Nucleus accumbens (tissue), 56 donors: Measurements from ENCODE around the gene KRT34.
"Not testable (repeated sequence)": the region's sequence is repeated elsewhere in the genome, so short reads cannot be mapped to it uniquely, and the experiment has no call there.

ENCODE experiments used
- DNase-seq, 56 donors: peaks; one replicate each; lab custom pipeline; 2025; lab: John Stamatoyannopoulos, UW

Gene KRT34

DNA sequence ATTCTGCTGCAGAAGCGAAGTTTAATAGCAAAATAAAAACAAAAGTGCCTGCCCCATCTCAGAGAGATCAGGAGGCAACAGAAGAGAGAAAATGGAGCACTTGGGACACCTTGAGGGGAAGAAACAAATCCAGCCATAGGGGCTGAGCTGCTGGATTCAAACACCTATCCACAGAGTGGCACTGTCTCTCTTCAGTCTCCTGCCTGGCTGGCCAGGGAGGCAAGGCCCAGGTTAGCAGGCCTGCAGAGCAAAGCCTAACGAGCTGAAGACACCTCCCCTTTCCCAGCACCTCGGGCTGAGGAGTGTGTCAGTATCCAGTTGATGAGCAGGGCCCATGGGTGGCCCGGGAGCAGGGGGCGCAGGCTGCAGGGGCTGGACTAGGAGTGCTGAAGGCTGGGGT lies 24.1 kb upstream of the KRT34 start:
- DNase-seq: no peak

DNA sequence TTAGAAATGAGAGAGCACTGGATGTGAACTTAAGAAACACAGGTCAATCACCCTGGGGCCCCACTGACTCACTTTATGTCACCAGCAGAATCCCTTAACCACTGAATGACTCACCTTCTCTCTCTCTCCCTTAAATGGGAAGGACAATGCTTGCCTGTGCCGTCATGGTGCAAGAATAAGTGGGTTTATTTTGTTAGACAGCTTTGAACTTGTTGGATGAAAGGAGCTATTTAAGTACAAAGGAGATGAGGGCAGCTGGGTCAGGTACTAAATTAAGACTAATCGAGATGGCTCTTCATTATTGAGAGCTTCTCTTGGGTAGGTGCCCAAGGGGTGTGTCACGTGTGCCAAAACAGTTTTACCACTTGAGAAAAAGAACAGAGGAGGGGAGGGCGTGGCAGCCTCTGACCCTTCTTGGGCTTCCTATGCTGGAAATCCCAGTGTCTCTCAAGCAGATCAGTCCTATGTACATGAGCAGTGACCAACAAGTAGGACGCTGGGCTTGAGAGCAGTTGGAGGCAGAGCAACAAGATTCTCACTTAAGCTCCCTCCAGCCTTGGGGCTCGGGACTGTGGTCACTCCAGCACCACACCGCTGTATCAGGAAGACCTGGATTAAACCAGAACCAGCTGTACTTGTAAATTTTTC lies 22.0 kb upstream of the KRT34 start:
- no peak for DNase-seq

DNA sequence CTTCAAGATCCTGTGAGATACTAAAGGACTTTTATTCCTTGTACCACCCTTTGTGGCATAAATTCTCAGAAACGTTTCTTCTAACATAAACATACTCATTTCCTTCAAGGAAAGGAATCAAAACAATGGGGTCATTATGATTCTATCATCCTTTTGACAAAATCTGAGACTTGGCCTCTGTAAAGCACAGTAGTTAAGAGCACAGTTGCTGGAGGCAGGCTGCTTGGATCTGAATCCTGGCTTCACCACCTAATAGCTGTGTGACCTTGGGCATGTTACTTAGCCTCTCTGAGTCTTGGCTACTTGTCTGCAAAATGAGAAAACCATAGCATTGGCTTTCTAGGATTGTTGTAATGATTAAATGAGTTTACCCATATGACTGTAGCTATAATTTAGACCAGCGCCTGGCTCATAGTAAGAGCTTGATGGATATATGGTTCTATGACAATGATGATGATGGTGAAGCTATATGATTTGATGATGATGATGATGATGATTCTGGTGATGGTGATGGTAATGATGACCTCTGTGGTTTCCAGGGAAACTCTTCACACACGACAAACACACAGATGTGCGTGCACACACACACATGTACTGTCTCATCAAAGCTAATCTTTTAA lies 21.4 kb upstream of the KRT34 start:
- no peak for DNase-seq

DNA sequence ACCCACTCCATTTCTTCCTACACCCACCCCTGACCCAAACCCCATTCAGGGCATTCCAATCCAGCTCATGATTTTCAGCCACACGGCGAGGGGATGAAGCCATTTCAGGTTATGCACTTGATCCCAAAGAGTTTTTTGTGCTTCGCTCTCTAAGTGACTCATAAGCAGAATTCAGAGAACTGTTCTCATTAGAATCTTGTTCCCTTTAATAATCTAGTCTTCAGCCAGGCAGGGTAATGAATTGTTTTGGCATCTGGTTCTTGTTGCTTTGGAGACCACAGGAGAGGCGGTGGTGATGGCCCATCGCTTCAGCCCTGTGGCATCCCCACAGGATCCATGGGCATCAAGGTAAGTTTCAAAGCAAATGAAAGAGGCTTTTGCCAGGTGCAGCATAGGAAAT lies 20.1 kb upstream of the KRT34 start:
- DNase-seq: peak in 1 of 56 donors; percentile 44

DNA sequence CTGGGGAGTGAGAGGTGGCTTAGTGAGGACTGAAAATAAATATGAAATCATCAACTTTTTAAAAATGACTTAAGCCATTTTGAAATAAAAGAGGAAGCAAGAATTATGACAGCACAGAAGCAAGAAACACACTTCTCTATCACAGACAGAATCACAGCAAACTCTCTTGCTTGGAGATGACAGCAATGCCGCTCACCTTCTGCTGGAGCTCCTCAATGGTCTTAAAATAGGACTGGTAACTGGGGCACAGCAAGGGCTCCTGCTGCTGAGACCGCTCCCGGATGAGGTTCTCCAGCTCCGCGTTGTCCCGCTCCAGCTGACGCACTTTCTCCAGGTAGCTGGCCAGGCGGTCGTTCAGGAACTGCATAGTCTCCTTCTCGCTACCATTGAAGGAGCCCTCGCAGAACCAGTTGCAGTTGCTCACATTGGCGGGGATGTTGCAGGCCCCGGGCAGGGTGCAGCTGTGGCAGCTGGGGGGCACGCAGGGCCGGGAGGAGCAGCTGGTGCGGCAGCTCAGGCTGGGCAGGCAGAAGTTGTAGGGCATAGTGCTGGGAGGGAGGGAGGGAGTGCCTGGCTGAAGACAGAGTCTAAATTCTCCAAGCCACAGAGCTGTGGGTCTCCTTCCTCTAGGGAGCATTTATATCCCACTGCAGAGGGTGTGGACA lies 15.0 kb upstream of the KRT34 start, which contains the start of gene KRT31:
TSS of gene KRT31 (minus strand) at position 613 of the 665 bp plus-strand sequence. CDS start at position 544, 69 bp downstream.
- no peak for DNase-seq

DNA sequence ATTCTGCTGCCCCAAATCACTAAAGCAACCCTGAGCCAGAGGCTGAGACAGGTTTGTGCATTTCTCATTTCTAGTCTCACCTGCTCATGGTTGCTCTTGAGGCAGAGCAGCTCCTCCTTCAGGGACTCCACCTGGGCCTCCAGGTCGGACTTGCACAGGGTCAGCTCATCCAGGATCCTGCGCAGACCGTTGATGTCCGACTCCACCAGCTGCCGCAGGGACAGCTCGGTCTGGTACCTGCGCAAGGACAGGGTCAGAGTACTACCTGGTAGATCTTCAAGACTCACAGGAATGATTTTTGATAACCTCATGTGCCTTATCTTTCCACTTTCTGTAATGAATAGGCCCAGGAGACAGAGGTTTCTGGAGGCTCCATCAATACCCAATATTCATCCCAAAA lies 14.2 kb upstream of the KRT34 start:
- no peak for DNase-seq

DNA sequence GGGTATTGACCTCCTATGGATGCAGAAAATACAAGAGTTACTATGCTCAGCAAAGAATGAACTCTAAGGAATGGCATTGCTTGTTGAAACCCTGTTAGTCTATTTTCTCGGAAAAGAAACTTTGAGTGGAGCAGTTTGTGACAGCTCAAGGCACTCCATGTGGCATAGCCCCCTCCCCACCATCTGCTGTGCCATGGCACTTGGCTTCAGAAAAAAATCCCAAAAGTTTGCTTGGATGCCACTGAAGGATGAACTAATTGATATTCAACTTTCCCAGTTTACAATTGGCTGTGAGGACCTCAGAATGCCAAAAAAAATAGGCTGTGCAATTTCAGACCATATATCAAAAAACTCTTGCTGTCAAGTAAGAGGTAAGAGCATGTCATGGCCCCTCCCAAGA lies 13.5 kb upstream of the KRT34 start:
- DNase-seq: no peak

DNA sequence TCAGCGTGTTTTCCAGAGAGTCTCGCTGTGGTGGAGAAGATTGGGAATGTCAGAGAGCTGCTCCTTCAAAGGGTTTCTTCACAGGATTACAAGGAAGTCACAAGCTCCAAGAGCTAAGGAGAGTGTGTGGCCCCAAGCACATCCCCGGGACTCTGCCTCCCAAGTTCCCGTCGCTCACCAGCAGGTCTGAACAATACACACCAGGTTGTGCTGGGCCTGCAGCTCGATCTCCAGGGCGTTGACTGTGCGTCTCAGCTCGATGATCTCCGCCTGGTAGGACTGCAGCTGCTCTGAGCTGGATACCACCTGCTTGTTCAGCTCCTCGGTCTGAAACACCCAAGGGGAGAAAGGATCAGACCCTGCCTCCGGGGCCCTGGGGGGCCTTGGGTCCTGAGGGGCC lies 12.9 kb upstream of the KRT34 start:
- DNase-seq: not testable (repeated sequence)

DNA sequence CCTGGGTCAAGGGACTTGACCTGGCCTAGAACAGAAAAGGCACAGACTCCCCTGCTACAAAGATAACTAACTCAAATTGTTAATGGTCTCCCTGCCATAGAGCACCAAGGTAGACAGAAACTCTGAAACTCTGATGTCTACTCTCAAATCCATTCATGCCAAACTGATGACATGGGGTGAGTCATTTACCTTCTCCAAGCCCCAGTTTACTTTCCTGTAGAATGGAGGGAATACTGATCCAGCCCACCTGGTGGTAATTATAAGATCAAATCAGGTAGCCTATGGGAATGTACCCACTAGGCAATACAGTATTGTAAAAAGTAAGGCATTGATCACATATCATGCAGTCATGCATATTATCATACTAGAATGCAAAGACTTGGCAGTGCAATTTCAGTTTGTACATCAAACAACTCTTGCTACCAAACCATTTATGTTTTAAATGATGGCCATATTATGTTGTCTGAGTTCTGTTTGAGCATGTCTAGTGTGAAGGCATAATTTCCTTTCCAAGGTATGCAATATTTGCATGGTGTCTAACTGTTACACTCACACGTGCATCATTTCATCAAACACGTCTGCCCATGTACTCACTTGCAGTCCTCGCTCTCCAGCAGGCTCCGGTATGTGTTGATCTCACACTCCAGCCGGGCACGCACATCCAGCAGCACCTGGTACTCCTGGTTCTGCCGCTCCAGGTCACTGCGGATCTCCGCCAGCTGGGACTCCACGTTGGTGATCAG lies 12.3 kb upstream of the KRT34 start:
- DNase-seq: no peak

DNA sequence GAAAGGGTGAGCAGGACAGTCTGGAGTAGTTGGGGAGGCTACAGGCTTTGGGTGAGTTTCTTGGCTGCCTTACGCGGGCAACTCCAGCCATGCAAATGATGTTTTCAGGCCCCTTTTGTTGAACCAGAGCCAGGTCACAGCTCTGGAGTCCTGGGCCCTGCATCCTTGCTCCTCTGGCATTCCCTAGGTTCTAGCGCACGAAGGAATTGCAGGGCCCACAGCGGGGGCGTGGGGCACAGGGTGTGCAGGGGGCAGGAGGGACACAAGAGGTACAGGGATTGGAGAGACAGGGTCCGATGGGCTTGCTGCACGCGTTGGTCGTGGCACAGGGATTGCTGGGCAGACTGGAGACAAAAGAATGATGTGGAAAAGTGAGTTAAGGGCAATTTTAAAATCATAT lies 11.7 kb upstream of the KRT34 start:
- DNase-seq: no peak

DNA sequence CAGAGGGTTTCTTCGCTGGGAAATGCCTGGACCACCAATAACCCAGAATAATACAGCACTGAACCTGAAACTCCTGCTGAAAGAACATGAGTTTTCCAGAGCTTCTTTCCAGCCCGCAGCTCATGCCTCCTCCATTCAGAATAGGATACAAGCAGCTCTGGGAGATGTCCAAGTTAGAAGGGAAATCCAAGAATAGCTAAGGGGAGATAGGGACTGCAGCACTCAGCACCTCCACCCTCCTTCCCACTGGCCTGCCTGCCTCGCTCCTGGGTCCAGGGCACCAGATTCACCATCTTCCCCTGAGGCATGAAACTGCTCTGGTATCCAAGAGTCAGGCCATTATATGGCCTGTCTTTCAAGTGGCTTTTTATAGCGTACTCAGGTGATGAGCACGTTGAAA lies 11.2 kb upstream of the KRT34 start:
- no peak for DNase-seq

DNA sequence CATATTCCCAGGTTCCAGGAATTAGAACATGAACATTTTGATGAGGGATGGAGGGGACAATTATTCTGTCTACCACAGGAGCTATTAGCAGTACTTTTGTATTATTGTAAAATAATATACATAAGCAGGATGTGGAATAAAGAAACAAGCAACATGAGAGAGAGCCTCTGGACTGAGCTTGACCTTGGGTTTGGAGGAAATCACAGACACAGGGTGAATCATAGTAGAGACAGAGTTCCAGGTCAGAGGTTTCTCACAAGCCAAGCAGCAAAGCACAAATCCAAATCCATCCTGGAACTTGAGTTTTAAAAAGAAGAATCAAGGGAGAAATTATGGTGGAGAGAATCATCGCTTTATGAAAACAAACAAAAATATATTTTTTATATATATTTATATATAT lies 10.2 kb upstream of the KRT34 start:
- DNase-seq: no peak

DNA sequence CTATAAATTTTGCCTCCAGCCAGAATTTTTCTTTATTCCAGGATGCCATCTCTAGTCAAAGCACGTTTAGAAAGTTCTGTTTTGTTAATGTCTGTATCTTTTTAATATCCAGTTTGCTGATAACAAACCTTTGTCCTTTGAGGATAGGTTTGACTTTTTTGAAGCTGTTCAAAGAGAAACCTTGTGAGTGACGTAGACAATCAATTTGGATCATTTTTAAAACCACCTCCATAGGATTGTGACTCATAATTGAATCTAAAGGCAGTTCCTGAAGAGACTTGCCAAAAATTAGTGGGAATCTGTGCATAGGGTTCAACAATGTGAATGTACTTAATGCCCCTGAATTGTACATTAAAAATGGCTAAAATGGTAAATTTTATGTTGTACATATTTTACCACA lies 9.4 kb upstream of the KRT34 start:
- DNase-seq: no peak

DNA sequence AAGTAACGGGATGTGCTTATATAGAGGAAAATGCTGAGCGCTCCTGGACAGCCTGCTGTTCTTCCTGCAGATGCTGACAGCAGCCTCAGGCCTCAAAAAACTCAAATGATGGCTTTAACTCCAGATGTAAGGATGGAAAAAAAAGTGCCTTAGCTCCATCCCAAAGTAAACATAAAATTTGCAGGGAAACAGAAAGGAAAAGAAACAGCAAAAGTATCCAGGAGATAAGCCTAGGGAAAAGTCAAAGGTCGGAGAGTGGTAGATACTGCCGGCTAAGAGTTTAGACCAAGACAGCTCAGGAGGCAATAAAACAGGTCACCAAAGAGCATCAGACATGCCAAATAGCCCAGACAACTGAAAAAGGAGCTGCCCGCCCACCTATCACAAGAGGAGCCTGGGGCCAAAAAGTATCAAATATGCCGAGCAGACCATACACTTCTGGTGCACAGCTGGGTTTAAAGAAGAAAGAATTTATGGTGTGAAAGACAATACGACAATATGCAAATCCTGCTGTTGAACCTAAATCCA lies 8.4 kb upstream of the KRT34 start:
- no peak for DNase-seq

DNA sequence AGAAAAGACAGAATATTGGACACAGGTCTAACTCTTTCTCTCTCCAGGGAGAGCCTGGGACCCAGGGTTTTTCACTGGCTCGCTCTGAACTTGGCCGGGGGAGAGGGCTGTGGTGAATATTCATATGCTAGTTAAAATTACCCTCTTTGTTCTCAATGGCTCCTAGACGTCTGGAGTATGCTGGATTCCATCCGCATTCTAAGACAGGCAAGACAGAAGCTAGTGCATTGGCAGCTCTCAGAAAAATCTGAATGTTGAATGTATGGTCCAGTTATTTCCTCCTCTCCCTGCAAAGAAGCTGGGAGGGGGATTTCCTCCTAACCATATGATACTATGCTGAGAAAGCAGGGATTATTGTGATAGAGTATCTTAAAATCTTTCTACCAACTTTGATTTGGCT lies 5.6 kb upstream of the KRT34 start:
- no peak for DNase-seq

DNA sequence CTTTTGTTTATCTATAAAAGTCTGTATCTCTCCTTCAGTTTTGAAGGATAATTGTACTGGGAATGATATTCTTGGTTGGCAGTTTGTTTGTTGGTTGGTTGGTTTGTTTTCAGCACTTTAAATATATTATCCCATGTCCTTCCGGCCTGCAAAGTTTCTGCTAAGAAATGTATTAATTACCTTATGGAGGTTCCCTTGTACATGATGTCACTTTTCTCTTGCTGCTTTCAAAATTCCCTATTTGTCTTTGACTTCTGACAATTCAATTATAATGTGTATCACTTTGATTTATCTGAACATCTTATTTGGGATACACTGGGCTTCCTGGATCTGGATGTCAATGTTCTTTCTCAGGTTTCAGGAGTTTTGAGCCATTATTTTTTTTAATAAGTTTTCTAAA lies 4.1 kb upstream of the KRT34 start:
- DNase-seq: no peak

DNA sequence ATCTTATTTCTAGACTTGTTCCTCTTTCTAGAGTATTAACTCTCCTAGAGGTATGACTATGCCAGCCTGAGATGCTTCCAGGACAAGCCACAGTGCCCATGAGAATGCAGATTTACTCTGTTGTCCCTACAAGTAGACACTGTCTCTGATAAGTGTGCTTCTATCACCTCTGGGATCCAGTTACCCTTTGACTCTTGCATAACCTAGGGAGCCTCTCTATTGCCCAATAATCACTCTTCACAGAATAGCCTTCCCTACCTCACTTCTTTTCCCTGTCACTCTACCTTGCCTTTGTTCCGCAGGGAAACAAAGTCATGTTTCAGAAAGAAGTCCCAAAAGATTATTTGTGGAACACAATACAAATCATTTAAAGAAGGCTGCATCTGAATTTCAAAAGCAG lies 1.6 kb upstream of the KRT34 start:
- DNase-seq: no peak

DNA sequence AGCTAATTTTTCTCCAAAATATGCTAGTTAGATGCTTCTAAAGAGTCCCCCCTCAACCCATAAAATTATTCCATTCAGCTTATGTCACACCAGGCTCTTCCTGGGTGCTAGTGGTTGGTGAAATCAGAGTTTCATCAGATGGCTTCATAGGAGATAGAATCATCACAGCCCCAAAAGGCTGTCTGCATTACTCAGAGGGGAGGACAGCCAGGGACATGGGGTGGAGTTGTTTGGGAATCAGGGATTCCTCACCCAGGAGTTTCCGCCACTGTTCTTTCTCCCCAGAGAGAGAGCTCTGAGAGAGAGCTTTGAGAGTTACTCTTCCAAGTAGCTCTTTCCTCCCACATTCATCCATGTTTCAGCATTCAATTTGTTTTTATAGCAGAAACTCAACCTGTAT lies 288 bp upstream of the KRT34 start:
- no peak for DNase-seq

DNA sequence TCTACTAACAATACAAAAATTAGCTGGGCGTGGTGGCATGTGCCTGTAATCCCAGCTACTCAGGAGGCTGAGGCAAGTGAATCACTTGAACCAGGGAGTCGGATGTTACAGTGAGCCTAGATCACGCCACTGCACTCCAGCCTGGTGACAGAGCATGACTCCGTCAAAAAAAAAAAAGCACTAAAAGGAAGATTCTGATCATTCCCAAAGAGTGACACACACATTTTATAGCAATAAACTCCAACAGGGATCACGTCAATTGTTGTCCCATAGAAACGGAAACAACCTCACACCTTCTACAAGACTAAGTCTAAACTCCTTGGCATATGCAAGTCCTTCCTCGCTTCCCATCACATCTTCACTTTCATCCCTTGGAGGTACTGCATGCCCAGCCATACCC lies 2.0 kb downstream of the KRT34 start:
- DNase-seq: not testable (repeated sequence)

DNA sequence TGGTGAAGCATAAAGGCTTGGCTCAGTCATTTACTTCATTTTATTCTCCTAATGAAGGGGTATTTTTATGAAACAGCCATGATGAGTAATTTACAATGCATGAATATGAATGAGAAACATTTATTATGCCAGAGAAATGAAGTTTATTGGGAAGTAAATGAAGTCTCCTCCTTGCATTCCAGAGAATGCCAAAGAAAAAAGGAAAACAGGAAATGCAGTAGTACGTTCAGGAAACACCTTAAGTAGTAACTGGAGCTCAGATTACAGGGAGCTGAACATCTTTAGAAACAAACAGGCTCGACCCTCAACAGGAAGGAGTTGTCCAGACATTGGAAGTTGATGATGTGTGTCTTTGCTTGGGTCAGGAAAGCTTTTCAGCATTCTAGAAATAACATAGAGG lies 4.6 kb downstream of the KRT34 start:
- DNase-seq: no peak

DNA sequence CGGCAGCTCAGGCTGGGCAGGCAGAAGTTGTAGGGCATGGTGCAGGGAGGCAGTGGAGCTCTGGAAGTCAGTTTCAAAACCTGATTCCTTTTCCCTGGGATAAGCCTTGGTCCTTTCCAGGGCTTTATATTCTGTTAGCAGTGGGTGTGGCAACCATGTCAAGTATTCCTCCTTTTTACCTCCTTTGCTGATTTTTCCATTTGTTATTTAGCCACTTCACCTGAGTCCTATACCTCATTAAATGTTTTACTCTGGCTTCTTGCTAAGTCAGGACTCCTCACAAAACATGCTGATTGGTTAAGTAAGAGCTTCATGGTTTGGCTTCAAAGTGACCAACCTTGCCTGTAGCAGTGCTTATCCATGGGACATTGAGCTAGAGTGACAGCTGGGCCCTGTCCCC lies 12.4 kb downstream of the KRT34 start, which contains the start of gene KRT33B:
TSS of gene KRT33B (minus strand) at position 101 of the 400 bp plus-strand sequence. CDS start at position 38, 63 bp downstream.
- DNase-seq: no peak
